Left cardiac atrium (tissue), 4 donors: Measurements from ENCODE around the gene DDOST. TPM values are rescaled to one million over a fixed set of nuclear protein-coding genes. Genes with fewer than 3 reads are reported as not detected.
"Not testable (repeated sequence)": the region's sequence is repeated elsewhere in the genome, so short reads cannot be mapped to it uniquely, and the experiment has no call there.

Source experiments
- ATAC-seq, 2 donors: fragments of 200-7000 bp; cut with Tn5 transposase; one replicate each; pipeline ENCODE4 v1.9.1; 2020; ENCODE audit warnings: mild to moderate bottlenecking in 2 of 2, moderate library complexity in 2 of 2
- DNase-seq: peaks from one replicate; pipeline ENCODE4 v3.0.0-alpha.2; 2020
- intact Hi-C, 2 donors: fragments of 100-400 bp; cut with DNase I; formaldehyde crosslinking; loops; one replicate each; pipeline versions ENCODE4 v1.14.1 to v1.15.1; 2022 to 2023
- total RNA-seq, 2 donors: library from RNA; stranded (reverse); fragmentation: NEBNext Ultra II Directional; extraction: Animal tissue kit (Norgen Biotek cat#: 25700); gene quantifications; one replicate each; pipeline ENCODE4 v1.2.1, GENCODE V29; 2021
- donor health status: DM: no; HTN: yes; CAD: no.
- donor health status: DM: no; HTN: yes; CAD: no; lungs with severe emphysema.
- donor health status: DM: yes; HTN: yes; CAD: no.
- donor health status: Dilated cardiomyopathy.

The DDOST gene
- total RNA-seq, 2 donors from 2014 or later: 143 to 145 TPM

DNA sequence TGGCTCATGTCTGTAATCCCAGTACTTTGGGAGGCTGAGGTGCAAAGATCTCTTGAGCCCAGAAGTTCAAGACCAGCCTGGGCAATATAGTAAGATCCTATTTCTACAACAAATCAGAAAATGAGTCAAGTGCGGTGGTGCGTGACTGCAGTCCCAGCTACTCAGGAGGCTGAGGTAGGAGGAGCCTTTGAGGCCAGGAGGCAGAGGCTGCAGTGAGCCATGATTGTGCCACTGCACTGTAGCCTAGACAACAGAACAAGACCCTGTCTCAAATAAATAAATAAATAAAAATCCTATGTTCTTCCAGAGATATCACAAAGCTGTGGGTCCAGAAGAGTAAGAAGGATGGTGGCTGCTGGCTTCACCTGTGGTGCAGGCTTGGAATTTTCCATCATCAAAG is 50.2 kb downstream of the DDOST start:
- no peak for ATAC-seq
- intact Hi-C loops: no loop called here
- no peak for DNase-seq

DNA sequence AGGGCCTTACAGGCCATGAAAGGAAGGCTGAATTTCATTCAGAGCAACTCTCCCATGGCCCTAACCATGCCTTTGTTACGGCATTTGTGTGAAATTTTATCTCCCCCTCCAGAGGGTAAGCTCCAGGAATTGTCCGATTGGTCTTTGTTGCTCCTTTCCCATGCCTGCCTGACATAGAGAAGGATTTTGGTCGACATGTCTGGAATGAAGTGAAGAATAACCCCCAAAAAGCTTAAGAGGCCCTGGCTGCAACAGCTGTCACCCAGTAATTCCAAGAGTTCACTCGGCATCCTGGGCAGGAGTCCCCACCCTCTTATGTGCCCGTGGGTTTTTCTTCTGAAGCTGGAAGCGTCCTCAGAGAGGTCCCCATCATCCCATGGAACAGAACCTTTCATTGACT is 51.6 kb downstream of the DDOST start:
- ATAC-seq (no peak), DNase-seq (no peak)
- intact Hi-C loops: no loop called here

DNA sequence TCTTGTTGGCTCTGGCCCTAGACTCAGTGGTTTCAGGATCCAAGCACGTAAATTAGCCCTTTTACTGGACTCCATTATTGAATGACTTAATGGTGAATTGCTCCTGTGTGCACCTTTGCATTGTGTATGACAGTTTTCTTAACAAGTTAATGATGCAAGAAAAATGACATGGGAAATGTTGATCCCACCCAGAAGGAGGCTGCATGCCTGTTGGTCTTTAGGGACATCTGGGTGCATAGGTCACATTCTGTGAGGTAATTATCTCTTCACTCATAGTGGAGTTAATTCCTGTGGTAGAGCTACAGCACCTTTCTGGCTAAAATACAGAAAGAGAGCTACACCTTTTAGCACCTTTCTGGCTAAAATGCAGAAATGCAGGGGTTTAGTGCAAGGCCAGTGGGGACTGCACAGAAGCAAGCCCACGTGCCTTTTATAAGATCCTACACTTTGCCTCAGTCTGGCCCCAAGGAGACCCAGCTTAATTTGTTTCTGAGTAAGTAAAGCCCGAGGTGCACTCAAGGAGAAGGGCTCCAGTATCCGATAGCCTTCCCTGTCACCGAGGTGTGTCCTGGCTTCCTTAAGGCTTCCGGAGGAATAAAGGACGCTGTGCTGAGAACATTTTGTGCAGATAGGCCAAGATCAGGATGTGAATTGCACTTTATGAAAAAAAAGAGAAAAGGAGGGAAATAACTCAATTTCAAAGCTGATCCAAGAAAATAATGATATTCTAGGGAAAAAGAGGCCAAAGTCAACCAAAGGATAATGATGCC is 54.2 kb downstream of the DDOST start:
- ATAC-seq, DNase-seq, intact Hi-C loops: not testable (repeated sequence)

DNA sequence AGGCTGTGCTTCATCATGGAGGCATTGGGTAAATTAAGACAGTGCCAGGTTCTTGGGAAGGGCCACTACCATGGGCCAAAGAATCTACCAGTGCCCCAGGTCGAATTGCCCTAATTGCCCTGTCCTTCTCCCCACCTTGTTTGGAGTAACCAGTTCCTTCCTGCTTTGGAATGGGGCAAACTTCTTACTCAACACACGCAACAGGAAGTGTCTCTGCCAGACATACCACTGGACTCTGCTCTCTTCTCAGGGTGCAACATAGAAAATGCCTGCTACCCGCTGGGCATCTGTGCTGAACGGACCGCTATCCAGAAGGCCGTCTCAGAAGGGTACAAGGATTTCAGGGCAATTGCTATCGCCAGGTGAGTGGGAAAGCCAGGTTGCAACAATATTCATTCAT is 56.5 kb downstream of the DDOST start:
- DNase-seq (no peak), ATAC-seq (no peak)
- intact Hi-C loops: no loop called here

DNA sequence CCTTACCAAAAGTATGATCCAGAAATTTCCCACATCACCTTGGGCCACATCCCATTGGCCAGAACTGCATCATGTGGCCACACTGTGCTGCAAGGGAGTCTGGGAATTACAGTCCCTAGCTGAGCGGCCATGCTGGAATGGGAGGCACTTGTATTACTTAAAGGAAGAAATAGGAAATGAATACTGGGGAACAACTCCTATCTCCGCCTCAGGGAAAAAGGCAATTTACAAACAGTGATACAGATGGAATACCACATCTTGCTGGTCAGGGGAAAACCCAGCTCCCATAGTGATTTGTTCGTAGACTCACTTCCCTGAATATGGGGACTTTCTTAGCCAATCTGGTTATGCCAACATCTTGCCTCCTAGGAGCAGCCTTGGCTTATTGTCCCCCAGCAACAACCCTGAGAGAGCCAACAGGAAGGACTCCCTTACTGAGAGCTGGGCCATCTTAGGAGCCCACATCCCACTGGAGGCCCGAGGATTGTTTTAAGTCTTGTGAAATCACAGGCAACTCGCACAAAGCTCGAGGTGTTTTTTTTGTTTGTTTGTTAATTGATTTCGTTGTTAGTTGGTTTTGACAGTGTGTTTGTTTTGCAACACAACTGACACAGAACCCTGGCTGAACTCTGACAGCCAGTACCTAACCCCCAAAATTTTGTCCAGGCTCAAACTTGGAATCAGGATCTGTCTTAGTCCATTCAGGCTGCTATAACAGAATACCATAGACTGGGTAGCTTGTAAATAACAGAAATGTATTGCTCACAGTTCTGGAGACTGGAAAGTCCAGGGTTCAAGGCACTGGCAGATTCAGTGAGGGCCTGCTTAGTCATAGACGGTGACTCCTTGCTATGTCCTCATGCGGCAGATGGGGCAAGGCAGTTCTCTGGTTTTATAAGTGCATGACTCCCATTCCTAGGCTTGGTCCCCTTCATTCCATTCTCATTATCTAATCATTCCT is 57.4 kb downstream of the DDOST start:
- DNase-seq (no peak), ATAC-seq (no peak)
- intact Hi-C loops: no loop called here

DNA sequence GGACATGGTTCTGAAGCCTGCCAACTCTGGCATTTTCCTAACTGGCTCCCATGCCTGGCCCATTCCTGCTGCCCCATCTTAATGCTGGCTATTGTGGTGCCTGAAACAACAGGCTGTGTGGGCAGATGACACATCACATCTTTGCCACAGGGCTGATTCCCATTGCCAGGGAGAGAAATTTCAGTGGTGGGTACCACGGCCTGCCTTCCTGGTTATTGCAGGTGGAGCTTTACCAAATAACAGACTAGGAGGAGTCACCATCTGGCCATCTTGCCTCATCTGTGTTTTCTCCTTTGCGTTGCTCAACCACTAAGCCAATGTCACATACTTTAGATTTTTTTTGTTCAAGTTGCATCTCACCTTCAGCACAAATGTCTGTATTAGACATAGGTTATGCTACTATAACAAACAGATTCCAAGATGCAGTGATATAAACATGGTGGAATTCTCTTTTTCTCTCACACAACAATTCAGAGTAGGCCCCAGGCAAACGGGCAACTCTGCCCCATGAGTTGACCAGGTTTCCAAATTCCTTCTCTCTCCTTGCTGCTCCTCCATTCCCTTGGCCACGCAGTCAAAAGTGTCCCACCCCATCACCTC is 58.2 kb downstream of the DDOST start:
- no peak for DNase-seq

More for the DNA sequence above, 58.2 kb downstream of the DDOST start:
- intact Hi-C loops: no loop called here
- no peak for ATAC-seq

Other genes starting within 250 kb of the DDOST start
- 10 to 100 TPM; 19.4 to 25.3 TPM for gene CAMK2N1, start 175.2 kb downstream of the DDOST start, total RNA-seq
- 10 to 100 TPM; 32.4 to 41.0 TPM for gene MUL1, start 153.2 kb downstream of the DDOST start, total RNA-seq
- gene FAM43B, start 108.8 kb downstream of the DDOST start, total RNA-seq: 1 to 10 TPM; 1.6 to 3.3 TPM
- gene CDA, start 72.3 kb downstream of the DDOST start, total RNA-seq: 1 to 10 TPM; 2.4 to 6.5 TPM
- gene PINK1, start 27.9 kb downstream of the DDOST start, total RNA-seq: 100 to 1,000 TPM; 126 to 149 TPM
- 1 to 10 TPM; 3.2 to 4.0 TPM for gene KIF17, start 56.6 kb upstream of the DDOST start, total RNA-seq
- under 1 TPM; 0.18 to 0.44 TPM for gene SH2D5, start 71.3 kb upstream of the DDOST start, total RNA-seq
- 100 to 1,000 TPM; 128 to 133 TPM for gene HP1BP3, start 125.9 kb upstream of the DDOST start, total RNA-seq